ENCODE data around the gene LHFPL3. TPM values are rescaled to one million over a fixed set of nuclear protein-coding genes. Genes with fewer than 3 reads are reported as not detected.

LHFPL3 gene
- polyA plus RNA-seq, 2 of the 4 experiments (the other 2 are of a cell fraction), result not detected

- FAIRE-seq, result no peak
- CTCF ChIA-PET, result interaction anchor here (0.7 to 3.0 kb wide), 4 partner anchors 16 to 22 kb away, joined by 3 to 14 read pairs (median 7); no protein-coding TSS in a partner anchor
- TF ChIP-seq RARB (CRISPR knock-in tag; IDR thresholded peaks at IDR 0.05), result no peak
- TF ChIP-seq CTCF (IDR thresholded peaks at IDR 0.05), result no peak
- no peak for TF ChIP-seq BCL3 (IDR thresholded peaks at IDR 0.05)
- no peak for TF ChIP-seq NFE2L2 (conservative IDR thresholded peaks at IDR 0.05; ENCODE audit: low read length)
- TF ChIP-seq RFX5 (IDR thresholded peaks at IDR 0.05), result no peak
- TF ChIP-seq HMGXB4 (CRISPR knock-in tag; IDR thresholded peaks at IDR 0.05; ENCODE audit: borderline replicate concordance), result no peak
- no peak overlapping the region for H3K4me2 ChIP-seq
- H3K9me3 ChIP-seq, result no peaks in the 10 kb centered on the region
- H3K27ac ChIP-seq, result no peak overlapping the region
- ATAC-seq, result no peak; a peak in 1 of 6 replicates
- no peak for DNase-seq (ENCODE audit: low read depth in 1 of 2, low spot score in 1 of 2)
- 13% methylated on average over 6 of the region's 6 CpGs for WGBS (ENCODE audit: missing lambda C conversion rate)
- H3K4me1 ChIP-seq, result no peaks in the 10 kb centered on the region
- no peak overlapping the region for H3K4me3 ChIP-seq
- POLR2A ChIA-PET, result interaction anchor here (0.6 kb wide), 1 partner anchor 44 kb away, joined by 3 read pairs; no protein-coding TSS in a partner anchor
Measured at GRCh38 chr7:104900525-104901239, 572.3 kb downstream of the LHFPL3 start.

GRCh38 chr7:104901240-104901619 lies 572.8 kb downstream of the LHFPL3 start:
- ATAC-seq (peak in 1 of 2 experiments; percentile 50; a peak in 1 of 6 replicates), DNase-seq (ENCODE audit: low read depth in 1 of 2, low spot score in 1 of 2) (no peak), FAIRE-seq (no peak)
- Histone ChIP-seq H3K9me3 (no peaks in the 10 kb centered on the region), H3K4me1 (no peaks in the 10 kb centered on the region), H3K4me3 (no peak overlapping the region), H3K4me2 (no peak overlapping the region), H3K27ac (no peak overlapping the region)
- ChIA-PET POLR2A (interaction anchor here (0.6 kb wide), 1 partner anchor 44 kb away, joined by 3 read pairs; no protein-coding TSS in a partner anchor), CTCF (interaction anchor here (0.7 to 3.0 kb wide), 5 partner anchors 8 to 21 kb away, joined by 3 to 14 read pairs (median 4); no protein-coding TSS in a partner anchor)
- TF ChIP-seq ESRRA (IDR thresholded peaks at IDR 0.05; ENCODE audit: borderline replicate concordance, low read length) (no peak), HOXA7 (CRISPR knock-in tag; IDR thresholded peaks at IDR 0.05) (no peak), CBX8 (IDR thresholded peaks at IDR 0.05) (no peak), SREBF2 (IDR thresholded peaks at IDR 0.05) (no peak), HOXB13 (CRISPR knock-in tag; IDR thresholded peaks at IDR 0.05; ENCODE audit: low read depth) (no peak), ZC3H11A (IDR thresholded peaks at IDR 0.05) (no peak), JUN (IDR thresholded peaks at IDR 0.05) (no peak), JUNB (IDR thresholded peaks at IDR 0.05) (no peak), HMGXB4 (CRISPR knock-in tag; IDR thresholded peaks at IDR 0.05; ENCODE audit: borderline replicate concordance) (no peak), POLR2AphosphoS2 (conservative IDR thresholded peaks at IDR 0.05; ENCODE audit: low read length) (no peak), CBX2 (IDR thresholded peaks at IDR 0.05; ENCODE audit: borderline replicate concordance, low read depth) (no peak), SMC3 (IDR thresholded peaks at IDR 0.05) (no peak), RNF2 (IDR thresholded peaks at IDR 0.05; ENCODE audit: borderline replicate concordance, low read depth) (no peak), FOSB (CRISPR knock-in tag; IDR thresholded peaks at IDR 0.05) (no peak)
- WGBS (ENCODE audit: missing lambda C conversion rate), result 52% methylated on average over 3 of the region's 3 CpGs
